ENCODE measurements around the gene CAPS. TPM values are rescaled to one million over a fixed set of nuclear protein-coding genes. Genes with fewer than 3 reads are reported as not detected.

The CAPS gene
- total RNA-seq, 1 donor from 2014 or later, result 2.7 TPM

DNA sequence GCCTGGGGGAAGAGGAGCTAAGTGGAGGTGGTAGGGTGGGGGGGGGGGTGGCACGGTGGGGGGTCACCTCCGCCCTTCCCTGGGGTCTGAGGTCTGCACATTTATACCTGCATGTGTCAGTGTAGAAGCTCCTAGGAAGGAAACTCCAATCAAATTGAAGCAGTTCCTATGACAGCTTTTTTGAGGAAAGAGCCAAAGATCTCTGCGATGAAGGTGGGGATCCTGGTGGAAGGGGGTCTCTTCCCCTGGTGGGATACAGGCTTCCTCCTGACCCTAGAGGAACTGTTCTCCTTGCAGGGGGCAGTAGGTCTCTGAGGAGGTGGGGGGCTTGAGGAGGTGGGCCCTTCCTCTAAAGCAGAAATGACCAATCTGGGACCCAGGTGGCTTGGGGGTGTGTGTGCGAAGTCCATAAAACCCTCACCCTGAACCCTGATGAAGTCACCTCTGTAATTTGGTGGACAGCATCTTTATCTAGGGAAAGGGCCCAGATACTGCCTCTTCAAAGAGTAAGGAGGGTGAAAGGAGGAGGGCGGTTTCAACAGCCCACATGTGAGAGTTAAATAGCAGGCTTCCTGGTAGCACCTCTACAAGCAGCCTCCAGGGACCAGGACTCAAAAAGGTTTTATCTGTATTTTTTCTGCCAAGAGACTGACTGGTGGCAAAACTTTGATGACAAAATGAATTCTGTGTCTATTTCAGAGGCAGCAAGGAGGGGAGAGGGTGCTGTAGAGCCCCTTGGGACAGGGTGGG, 50.9 kb downstream of the CAPS start:
- intact Hi-C loops (cut with DNase I), result loop anchor here (5.0 kb wide), 2 partner anchors 58 to 163 kb away; no protein-coding TSS in a partner anchor
- DNase-seq (ENCODE audit: low spot score), result no peak

Other genes starting within 250 kb of the CAPS start
- gene MICOS13, start 233.7 kb upstream of the CAPS start, total RNA-seq, result 143 TPM
- gene HSD11B1L, start 233.2 kb upstream of the CAPS start, total RNA-seq, result 4.3 TPM
- 337 TPM for gene RPL36, start 224.0 kb upstream of the CAPS start, total RNA-seq
- gene LONP1, start 194.1 kb upstream of the CAPS start, total RNA-seq, result 70.8 TPM
- gene CATSPERD, start 193.6 kb upstream of the CAPS start, total RNA-seq, result not detected
- gene PRR22, start 129.5 kb upstream of the CAPS start, total RNA-seq, result 1.3 TPM
- gene DUS3L, start 123.1 kb upstream of the CAPS start, total RNA-seq, result 21.6 TPM
- 23.6 TPM for gene NRTN, start 109.2 kb upstream of the CAPS start, total RNA-seq
- gene FUT6, start 74.6 kb upstream of the CAPS start, total RNA-seq, result not detected
- gene FUT3, start 62.8 kb upstream of the CAPS start, total RNA-seq, result not detected
- not detected for gene FUT5, start 43.7 kb upstream of the CAPS start, total RNA-seq
- gene NDUFA11, start 10.5 kb upstream of the CAPS start, total RNA-seq, result 414 TPM
- 2.4 TPM for gene VMAC, start 9.4 kb upstream of the CAPS start, total RNA-seq
- 49.0 TPM for gene RANBP3, start 63.9 kb downstream of the CAPS start, total RNA-seq
- gene RFX2, start 196.2 kb downstream of the CAPS start, total RNA-seq, result 4.0 TPM
- gene ACSBG2, start 221.4 kb downstream of the CAPS start, total RNA-seq, result not detected